GM19193 (cell line): ENCODE data around the gene SYT6.

Source experiments
- POLR2A ChIP-seq: IDR thresholded peaks from 4 replicates; pipeline ENCODE4 v1.6.1; 2011; ENCODE audit not compliant: insufficient read depth, insufficient read length; ENCODE audit errors: extremely low read depth

The SYT6 gene

DNA sequence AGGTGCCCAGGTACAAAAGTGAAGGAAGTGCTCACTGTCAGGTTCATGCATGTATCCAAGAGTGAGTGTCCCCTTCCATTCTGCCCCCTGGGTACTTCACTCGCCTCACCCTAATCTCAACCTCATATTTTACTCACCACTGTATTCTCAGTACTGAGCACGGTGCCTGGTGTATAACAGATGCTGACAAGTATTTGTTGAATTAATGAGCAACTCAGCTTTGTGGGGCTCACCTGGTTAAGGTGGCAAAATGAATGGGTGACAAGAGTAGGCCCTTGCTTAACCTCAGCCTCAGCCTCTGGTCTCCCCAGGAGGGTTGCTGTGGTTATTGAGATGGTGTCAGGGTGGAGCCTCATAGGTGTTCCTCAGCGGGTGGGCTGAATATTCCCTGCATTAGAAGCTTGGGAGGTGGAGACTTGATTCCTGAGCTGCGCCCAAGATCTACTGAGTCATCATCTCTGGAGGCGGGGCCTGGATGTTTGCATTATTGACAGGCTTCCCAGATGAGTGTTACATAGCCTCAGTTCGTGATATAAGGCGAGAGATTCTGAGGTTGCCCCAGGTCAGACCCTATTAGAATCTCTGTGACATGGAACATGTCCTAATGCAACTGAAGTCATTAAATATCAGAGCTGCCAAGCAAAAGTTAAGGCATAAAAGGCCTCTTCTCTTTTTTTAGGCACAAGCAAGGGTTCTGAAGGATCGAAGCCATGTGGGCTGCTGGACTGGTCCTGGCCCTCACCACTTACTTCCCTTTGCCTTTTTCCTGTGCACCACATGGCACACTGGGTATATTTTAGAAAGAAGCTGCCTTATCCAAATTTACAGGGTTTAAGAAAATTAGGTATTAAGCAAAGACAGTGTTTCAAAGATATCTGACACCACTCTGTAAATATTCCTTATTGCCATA is 39.2 kb downstream of the SYT6 start:
- no peak for TF ChIP-seq POLR2A

DNA sequence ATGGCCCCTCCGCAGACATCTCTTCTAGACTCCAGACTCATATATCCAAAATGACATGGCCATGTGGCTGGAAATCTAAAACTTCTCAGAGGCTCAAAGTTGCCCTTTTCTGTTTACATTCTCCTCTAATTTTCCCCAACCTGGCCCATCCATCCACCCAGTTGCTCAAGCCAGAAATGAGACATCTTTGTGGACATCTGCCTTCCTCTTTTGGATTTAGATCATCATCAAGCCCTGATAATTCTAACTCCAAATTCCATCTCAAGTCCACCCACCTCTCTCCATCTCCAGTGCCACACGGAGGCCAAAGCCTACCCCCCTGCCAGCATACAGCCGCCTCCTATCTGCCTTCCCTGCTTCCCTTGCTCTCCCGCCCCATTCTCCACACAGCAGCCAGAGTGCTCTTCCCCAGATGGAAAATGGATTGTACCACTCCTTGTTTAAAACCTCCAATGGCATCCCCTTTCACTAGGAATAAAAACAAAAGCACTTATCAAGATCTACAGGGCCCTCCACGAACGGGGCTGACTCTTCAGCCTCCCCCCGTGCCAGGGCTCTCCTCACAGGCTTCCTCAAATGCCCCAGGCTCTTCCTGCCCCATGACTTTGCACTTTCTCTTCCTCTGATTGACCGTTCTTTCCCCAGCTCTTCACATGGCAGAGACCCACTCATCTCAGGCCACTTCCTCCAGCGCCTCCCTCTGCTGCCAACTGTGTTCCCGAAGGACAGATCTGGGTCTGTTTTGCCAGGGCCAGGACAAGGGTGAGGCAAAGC is 40.1 kb downstream of the SYT6 start:
- TF ChIP-seq POLR2A = no peak

GRCh38 chr1:114112775-114113174 is 40.9 kb downstream of the SYT6 start:
- TF ChIP-seq POLR2A = no peak

DNA sequence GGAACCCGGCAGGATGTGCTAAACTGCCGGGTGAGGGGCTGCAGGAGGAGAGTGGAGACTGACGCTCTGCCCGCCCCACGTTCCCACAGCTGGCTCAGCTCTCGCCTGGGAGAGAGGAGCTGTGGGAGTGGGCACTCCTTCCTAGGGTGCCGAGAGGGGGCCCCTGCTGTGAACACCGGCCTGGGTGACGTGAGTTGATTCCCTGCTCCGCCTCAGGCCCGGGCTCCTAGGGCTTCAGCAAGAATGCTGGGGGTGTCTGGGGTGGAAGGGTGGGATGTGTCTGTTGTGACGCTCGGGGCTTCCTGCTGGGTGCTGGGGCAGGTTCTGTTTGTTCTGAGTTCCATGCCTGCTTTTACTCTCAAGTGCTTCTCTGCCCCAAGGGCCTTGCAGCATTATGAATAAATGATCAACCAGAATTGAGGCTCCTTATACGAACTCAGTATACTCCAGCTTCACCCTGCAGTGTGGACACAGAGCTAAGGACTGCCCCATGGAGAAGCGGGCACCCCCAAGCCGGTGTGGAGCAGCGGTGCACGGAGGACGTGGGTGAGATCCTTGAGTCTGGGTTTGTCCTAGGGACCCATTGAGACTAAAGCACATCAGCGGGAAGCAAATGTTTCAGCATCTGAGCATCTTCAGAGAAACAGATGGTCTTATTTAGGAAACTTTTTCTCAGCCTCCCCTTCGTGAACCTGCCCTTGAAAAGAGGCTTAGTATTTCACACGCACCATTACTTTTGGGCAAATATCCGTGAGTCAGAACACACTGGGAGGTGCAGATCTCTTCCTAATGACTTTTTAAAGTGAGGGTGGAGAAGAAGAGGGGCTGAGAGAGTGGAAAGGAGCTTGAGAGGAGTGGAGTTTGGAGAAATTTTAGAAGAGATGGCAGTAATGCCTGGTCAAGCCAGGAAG is 41.7 kb downstream of the SYT6 start:
- no peak for TF ChIP-seq POLR2A

- no peak for TF ChIP-seq POLR2A
Measured at GRCh38 chr1:114109981-114110380, 43.7 kb downstream of the SYT6 start.

DNA sequence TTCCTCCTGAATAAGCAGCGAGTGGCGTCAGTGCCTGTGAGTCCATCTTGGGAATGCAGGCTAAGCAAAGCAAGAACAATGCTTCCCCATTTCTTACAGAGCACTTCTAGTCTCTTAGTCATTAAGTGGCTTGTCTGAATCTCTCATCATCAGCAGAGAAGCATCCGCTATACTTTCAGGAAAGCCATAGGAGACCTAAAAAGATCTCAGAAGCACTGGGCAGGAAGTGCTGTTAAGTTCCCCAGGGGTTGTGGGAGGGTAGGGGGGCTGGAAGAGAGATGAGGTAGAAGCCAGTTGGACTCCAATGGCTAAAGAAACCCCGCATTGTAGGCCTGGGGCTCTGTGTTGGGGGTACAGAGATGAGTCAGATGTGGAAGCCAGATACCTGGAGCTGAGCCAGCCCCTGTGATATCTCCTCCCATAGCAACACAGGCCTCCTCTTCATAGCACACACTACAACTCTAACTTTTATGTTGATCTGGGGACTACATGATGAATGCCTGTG is 44.9 kb downstream of the SYT6 start:
- TF ChIP-seq POLR2A = no peak

GRCh38 chr1:114107474-114108435 is 45.9 kb downstream of the SYT6 start:
- no peak for TF ChIP-seq POLR2A

DNA sequence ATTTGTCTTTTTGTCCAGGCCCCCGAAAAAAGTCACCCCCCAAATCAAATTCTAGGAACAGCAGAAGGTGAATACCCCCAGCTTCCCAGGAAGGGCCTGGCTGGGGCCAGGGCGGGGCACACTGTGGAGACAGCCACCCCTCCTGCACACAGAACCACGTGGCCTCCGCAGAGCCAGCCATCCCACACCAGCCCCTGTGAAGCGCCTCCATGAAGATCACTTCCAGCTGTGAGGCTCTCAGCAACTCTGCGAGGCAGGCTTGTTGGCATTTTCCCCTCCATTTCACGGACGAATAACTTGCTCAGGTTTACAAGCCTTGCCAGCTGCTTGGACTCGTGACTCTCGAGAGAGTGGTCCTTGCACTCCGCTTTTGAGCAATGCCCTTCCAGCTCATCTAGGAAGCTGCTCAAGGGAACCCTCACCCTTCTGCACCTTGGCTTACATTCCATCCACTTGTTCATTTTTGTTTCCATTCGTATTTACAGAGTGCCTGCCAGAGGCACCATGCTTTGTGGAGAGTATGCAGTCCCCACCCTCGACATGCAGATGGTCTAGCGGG is 48.2 kb downstream of the SYT6 start:
- no peak for TF ChIP-seq POLR2A

DNA sequence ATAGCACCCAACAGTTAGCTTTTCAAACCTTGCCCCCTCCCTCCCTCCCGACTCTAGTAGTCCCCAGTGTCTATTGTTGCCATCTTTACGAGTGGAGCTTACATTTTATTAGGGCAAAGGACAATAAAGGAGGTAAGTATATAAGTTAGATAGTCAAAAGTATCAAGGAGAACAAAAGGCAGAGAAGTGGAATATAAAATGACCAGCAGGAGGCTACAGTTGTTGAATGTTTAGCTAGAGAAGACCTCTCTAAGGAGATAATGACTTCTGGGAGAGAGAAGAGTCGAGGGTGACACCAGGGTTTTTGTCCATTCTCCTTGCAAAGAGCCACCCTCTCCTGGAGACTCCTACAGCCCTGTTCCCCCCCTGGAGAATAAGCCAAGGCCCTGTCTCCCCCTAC is 48.7 kb downstream of the SYT6 start:
- no peak for TF ChIP-seq POLR2A

DNA sequence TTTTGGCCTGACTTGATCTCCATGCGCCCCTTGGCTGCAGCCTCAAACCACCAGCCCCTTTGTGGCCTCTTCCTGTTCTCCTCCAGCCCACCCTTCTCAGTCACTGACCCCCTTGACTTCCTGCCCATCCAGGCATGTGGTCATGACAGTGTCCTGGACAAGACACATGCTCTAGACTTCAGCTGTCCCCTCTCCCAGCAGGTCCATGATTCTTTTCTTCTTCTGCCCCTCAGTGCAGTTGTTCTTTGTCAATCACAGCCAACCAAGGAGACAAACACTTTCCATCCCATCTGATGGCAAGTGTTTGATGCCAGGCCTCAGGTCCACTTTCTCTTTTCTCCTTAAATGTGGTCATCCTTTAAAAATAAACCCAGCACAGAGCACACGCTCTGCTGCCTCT is 49.7 kb downstream of the SYT6 start:
- TF ChIP-seq POLR2A = no peak

DNA sequence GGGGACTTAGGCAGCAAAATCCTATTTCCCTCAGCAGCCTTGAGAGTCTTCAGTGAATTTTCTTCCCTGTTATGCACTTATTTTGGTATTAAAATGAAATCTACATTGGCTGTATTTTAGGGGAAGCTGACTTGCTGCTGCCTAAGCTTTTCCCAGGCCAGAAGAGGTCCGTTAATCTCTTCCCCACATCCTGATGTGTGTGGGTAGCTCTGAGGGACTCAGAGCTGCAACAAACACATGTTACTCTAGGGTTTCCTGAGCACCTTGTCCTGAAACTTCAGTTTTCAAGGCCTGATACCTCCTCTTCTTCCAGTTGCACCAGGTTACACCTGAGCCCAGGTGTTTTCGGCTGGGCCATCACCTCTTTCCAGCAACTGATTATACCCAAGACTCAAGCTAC is 51.5 kb downstream of the SYT6 start:
- no peak for TF ChIP-seq POLR2A

- TF ChIP-seq POLR2A = no peak
Measured at GRCh38 chr1:114100148-114100547, 53.5 kb downstream of the SYT6 start.

GRCh38 chr1:114099268-114099667 is 54.4 kb downstream of the SYT6 start:
- TF ChIP-seq POLR2A = no peak
